HepG2 (cell line): Measurements from ENCODE around the gene PRKAR2A. TPM values are rescaled to one million over a fixed set of nuclear protein-coding genes. Genes with fewer than 3 reads are reported as not detected.

Source experiments
- ATF7 ChIP-seq, 2 experiments: fragments of 450-650 bp in 1 of 2; sonication (generic) in 1 of 2; formaldehyde crosslinking in 1 of 2; IDR thresholded peaks; 2 replicates each; pipeline versions ENCODE4 v1.4.0 to v1.6.1; 2016 to 2020; ENCODE audit warnings: antibody characterized with exemption in 1 of 2, mild to moderate bottlenecking in 1 of 2, missing genetic modification reagents in 1 of 2
- CBX1 ChIP-seq: IDR thresholded peaks from one replicate; pipeline ENCODE4 v1.6.1; 2016; ENCODE audit warnings: antibody characterized with exemption, low read depth
- DDIT3 ChIP-seq: sonication (generic); formaldehyde crosslinking; IDR thresholded peaks from 2 replicates; pipeline ENCODE4 v1.4.0; 2020; ENCODE audit warnings: mild to moderate bottlenecking, missing genetic modification reagents
- ELF1 ChIP-seq: sonication (generic); formaldehyde crosslinking; IDR thresholded peaks from 2 replicates; pipeline ENCODE4 v1.4.0; 2020; ENCODE audit warnings: missing genetic modification reagents
- HHEX ChIP-seq: IDR thresholded peaks from 2 replicates; pipeline ENCODE4 v1.6.1; 2016; ENCODE audit warnings: control low read depth
- IRX3 ChIP-seq: sonication (generic); formaldehyde crosslinking; IDR thresholded peaks from 2 replicates; pipeline ENCODE4 v1.8.1; 2023; ENCODE audit warnings: mild to moderate bottlenecking, low read depth, missing genetic modification reagents, borderline replicate concordance
- JUND ChIP-seq: sonication (generic); formaldehyde crosslinking; IDR thresholded peaks from 2 replicates; pipeline ENCODE4 v1.8.0; 2022; ENCODE audit warnings: mild to moderate bottlenecking, missing genetic modification reagents
- SRSF1 ChIP-seq: fragments of 200-400 bp; formaldehyde crosslinking; optimal IDR thresholded peaks from 2 replicates; pipeline ENCODE3; 2017; ENCODE audit warnings: mild to moderate bottlenecking, low read depth, low read length, moderate library complexity
- TMF1 ChIP-seq: sonication (generic); formaldehyde crosslinking; IDR thresholded peaks from 2 replicates; pipeline ENCODE4 v1.8.1; 2022; ENCODE audit warnings: low read depth, missing genetic modification reagents
- USF2 ChIP-seq, 2 experiments: sonication (generic) in 1 of 2; formaldehyde crosslinking in 1 of 2; IDR thresholded peaks; 2 replicates each; pipeline versions ENCODE4 v1.5.1 to v1.6.1; 2011 to 2020; ENCODE audit warnings: borderline replicate concordance in 1 of 2, low read depth in 1 of 2, low read length in 1 of 2, mild to moderate bottlenecking in 1 of 2, missing genetic modification reagents in 1 of 2, moderate library complexity in 1 of 2
- ZNF235 ChIP-seq: sonication (generic); formaldehyde crosslinking; IDR thresholded peaks from 2 replicates; pipeline ENCODE4 v1.8.1; 2023; ENCODE audit warnings: mild to moderate bottlenecking, missing genetic modification reagents, borderline replicate concordance
- ZNF317 ChIP-seq: sonication (generic); formaldehyde crosslinking; IDR thresholded peaks from 2 replicates; pipeline ENCODE4 v1.5.0; 2020; ENCODE audit warnings: mild to moderate bottlenecking, missing genetic modification reagents
- ZNF563 ChIP-seq: sonication (generic); formaldehyde crosslinking; IDR thresholded peaks from 2 replicates; pipeline ENCODE4 v1.8.0; 2022; ENCODE audit warnings: mild to moderate bottlenecking, moderate library complexity, missing genetic modification reagents
- ZNF75D ChIP-seq: sonication (generic); formaldehyde crosslinking; IDR thresholded peaks from 2 replicates; pipeline ENCODE4 v1.8.1; 2023; ENCODE audit warnings: missing genetic modification reagents, mild to moderate bottlenecking, borderline replicate concordance
- ZNF776 ChIP-seq: sonication (generic); formaldehyde crosslinking; IDR thresholded peaks from 2 replicates; pipeline ENCODE4 v1.4.0; 2020; ENCODE audit warnings: mild to moderate bottlenecking, missing genetic modification reagents
- ZNF777 ChIP-seq: sonication (generic); formaldehyde crosslinking; IDR thresholded peaks from 2 replicates; pipeline ENCODE4 v1.4.0; 2020; ENCODE audit warnings: missing genetic modification reagents
- ZNF883 ChIP-seq: sonication (generic); formaldehyde crosslinking; IDR thresholded peaks from 2 replicates; pipeline ENCODE4 v1.5.1; 2020; ENCODE audit warnings: mild to moderate bottlenecking, missing genetic modification reagents; ENCODE audit errors: not compliant biosample characterization
- polyA plus RNA-seq, 8 experiments: library from polyadenylated mRNA; depleted of rRNA in 3 of 8; stranded (reverse) in 7 of 8; unstranded in 1 of 8; fragments of >200 nt; fragmentation: Illumina TruSeq in 4 of 8; extraction: Trizol in 4 of 8; gene quantifications; 2 replicates each; pipeline versions ENCODE4 v1.2.1 to v1.2.3, GENCODE V29; 2011 to 2016; ENCODE audit warnings: low read depth in 4 of 8, missing spikeins in 1 of 8, mixed read lengths in 1 of 8; ENCODE audit not compliant: insufficient read depth in 1 of 8
- total RNA-seq, 5 experiments: library from RNA; depleted of rRNA; stranded (reverse); fragments of >200 nt; fragmentation: Illumina TruSeq; extraction: Trizol; gene quantifications; 2 replicates each; pipeline ENCODE4 v1.2.3, GENCODE V29; 2016; ENCODE audit warnings: low read depth in 1 of 5
- TF ChIP-seq, protein P1 (sequence below): sonication (generic); formaldehyde crosslinking; IDR thresholded peaks from 2 replicates; pipeline ENCODE4 v1.4.0; 2020; ENCODE audit warnings: missing genetic modification reagents
- TF ChIP-seq, protein P2 (sequence below): sonication (generic); formaldehyde crosslinking; IDR thresholded peaks from 2 replicates; pipeline ENCODE4 v1.9.0; 2021; ENCODE audit warnings: missing genetic modification reagents, mild to moderate bottlenecking, borderline replicate concordance
- TF ChIP-seq, protein P3 (sequence below): fragments of 450-650 bp; IDR thresholded peaks from 2 replicates; pipeline ENCODE4 v1.6.1; 2017

The PRKAR2A gene
- total and polyA plus RNA-seq, 2 of the 13 experiments (the other 11 are each of a cell fraction or from before 2014, with no cell fraction given) = 11.8 to 29.2 TPM

DNA sequence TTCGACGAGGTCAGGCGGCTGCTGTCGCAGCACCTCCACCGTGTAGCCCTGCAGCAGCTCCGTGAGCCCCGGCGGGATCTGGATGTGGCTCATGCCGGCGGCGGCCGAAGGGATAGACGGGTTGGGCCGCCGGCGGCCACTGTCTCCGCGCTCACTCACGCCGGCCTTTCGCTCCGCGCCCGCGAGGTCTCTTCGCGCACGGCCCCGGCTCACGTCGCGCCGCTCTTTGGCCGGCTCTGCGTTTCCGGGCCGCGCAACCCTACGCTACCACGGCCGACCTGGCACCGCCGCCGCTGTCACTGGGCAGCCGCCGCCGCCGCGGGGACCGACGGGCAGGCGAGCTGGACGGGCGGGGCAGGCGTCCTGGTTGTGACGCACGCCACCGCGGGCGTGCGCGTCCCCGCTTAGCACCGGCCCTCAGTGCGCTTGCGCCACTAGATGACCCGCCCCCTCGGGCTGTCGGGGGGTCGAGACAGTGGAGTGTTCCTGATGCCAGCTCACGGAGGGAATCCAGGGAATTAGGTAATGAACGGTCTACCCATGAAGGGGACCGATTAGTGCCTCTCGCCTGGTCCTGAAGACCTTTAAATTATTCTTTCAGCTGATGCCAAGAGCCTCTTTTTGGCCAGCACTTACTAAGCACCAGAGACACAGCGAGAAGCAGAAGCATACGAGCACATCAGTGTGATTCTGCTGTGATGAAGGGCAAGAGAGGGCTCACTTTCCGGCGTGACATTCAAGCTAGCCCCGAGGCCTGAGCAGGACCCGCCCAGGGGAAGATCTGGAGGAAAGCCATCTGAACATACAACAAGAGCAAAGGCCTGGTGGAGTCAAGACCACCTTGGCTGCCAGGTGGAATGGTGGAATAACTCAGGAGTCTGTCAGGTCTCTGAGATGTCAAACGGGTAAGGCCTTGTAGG lies at the start of gene PRKAR2A (continued):
- TF ChIP-seq, protein P1, sequence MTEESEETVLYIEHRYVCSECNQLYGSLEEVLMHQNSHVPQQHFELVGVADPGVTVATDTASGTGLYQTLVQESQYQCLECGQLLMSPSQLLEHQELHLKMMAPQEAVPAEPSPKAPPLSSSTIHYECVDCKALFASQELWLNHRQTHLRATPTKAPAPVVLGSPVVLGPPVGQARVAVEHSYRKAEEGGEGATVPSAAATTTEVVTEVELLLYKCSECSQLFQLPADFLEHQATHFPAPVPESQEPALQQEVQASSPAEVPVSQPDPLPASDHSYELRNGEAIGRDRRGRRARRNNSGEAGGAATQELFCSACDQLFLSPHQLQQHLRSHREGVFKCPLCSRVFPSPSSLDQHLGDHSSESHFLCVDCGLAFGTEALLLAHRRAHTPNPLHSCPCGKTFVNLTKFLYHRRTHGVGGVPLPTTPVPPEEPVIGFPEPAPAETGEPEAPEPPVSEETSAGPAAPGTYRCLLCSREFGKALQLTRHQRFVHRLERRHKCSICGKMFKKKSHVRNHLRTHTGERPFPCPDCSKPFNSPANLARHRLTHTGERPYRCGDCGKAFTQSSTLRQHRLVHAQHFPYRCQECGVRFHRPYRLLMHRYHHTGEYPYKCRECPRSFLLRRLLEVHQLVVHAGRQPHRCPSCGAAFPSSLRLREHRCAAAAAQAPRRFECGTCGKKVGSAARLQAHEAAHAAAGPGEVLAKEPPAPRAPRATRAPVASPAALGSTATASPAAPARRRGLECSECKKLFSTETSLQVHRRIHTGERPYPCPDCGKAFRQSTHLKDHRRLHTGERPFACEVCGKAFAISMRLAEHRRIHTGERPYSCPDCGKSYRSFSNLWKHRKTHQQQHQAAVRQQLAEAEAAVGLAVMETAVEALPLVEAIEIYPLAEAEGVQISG (CRISPR knock-in tag) = peak; percentile 75
- TF ChIP-seq, protein P2, sequence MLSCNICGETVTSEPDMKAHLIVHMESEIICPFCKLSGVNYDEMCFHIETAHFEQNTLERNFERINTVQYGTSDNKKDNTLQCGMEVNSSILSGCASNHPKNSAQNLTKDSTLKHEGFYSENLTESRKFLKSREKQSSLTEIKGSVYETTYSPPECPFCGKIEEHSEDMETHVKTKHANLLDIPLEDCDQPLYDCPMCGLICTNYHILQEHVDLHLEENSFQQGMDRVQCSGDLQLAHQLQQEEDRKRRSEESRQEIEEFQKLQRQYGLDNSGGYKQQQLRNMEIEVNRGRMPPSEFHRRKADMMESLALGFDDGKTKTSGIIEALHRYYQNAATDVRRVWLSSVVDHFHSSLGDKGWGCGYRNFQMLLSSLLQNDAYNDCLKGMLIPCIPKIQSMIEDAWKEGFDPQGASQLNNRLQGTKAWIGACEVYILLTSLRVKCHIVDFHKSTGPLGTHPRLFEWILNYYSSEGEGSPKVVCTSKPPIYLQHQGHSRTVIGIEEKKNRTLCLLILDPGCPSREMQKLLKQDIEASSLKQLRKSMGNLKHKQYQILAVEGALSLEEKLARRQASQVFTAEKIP (CRISPR knock-in tag) = no peak
- TF ChIP-seq SRSF1 (no peak), ZNF776 (0 out of 2 replicates have a peak, but pooled peaks have one; percentile 42), ZNF883 (CRISPR knock-in tag) (no peak), ZNF777 (CRISPR knock-in tag) (peak; percentile 100), JUND (no peak), USF2 (IDR thresholded peaks at IDR 0.05; ENCODE audit: low read depth, low read length) (no peak), USF2 (CRISPR knock-in tag; IDR thresholded peaks at IDR 0.05; ENCODE audit: borderline replicate concordance) (no peak), ATF7 (IDR thresholded peaks at IDR 0.05) (no peak), ATF7 (CRISPR knock-in tag; IDR thresholded peaks at IDR 0.05) (0 out of 2 replicates have a peak, but pooled peaks have one; percentile 44), IRX3 (CRISPR knock-in tag) (0 out of 2 replicates have a peak, but pooled peaks have one; percentile 80), HHEX (no peak), ZNF235 (CRISPR knock-in tag) (0 out of 2 replicates have a peak, but pooled peaks have one; percentile 61), CBX1 (no peak), ZNF317 (CRISPR knock-in tag) (no peak), TMF1 (CRISPR knock-in tag) (no peak; the same call in 1 of the 2 replicates), ELF1 (CRISPR knock-in tag) (no peak), ZNF75D (CRISPR knock-in tag) (no peak), ZNF563 (CRISPR knock-in tag) (no peak), DDIT3 (CRISPR knock-in tag) (no peak)
- TF ChIP-seq, protein P3, sequence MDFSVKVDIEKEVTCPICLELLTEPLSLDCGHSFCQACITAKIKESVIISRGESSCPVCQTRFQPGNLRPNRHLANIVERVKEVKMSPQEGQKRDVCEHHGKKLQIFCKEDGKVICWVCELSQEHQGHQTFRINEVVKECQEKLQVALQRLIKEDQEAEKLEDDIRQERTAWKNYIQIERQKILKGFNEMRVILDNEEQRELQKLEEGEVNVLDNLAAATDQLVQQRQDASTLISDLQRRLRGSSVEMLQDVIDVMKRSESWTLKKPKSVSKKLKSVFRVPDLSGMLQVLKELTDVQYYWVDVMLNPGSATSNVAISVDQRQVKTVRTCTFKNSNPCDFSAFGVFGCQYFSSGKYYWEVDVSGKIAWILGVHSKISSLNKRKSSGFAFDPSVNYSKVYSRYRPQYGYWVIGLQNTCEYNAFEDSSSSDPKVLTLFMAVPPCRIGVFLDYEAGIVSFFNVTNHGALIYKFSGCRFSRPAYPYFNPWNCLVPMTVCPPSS = no peak
